K562 (cell line): ENCODE data around the gene EZH1. TPM values are rescaled to one million over a fixed set of nuclear protein-coding genes. Genes with fewer than 3 reads are reported as not detected.

Experiments
- ARID1B ChIP-seq: fragments of 450-650 bp; IDR thresholded peaks from 2 replicates; pipeline ENCODE4 v1.6.1; 2016; ENCODE audit warnings: antibody characterized with exemption, mild to moderate bottlenecking, inconsistent platforms
- EP300 ChIP-seq: IDR thresholded peaks from 2 replicates; pipeline ENCODE4 v1.6.1; 2012; ENCODE audit warnings: low read length, improper control_type of control experiment
- GATAD2A ChIP-seq: fragments of 450-650 bp; IDR thresholded peaks from 2 replicates; pipeline ENCODE4 v1.6.1; 2017
- HDAC2 ChIP-seq: fragments of 450-650 bp; IDR thresholded peaks from 2 replicates; pipeline ENCODE4 v1.6.1; 2016; ENCODE audit warnings: mild to moderate bottlenecking
- JUN ChIP-seq, 2 experiments: sonication (generic) in 1 of 2; formaldehyde crosslinking in 1 of 2; IDR thresholded peaks; 2 replicates each; pipeline versions ENCODE4 v1.6.1 to v1.8.0; 2012 to 2022; ENCODE audit warnings: borderline replicate concordance in 2 of 2, mild to moderate bottlenecking in 2 of 2, improper control_type of control experiment in 1 of 2, low read depth in 1 of 2, low read length in 1 of 2, missing genetic modification reagents in 1 of 2
- JUND ChIP-seq, 2 experiments: IDR thresholded peaks; 2 replicates in 1 of 2; 3 replicates in 1 of 2; pipeline ENCODE4 v1.6.1; 2011; ENCODE audit warnings: borderline replicate concordance in 2 of 2, low read depth in 2 of 2, low read length in 2 of 2, improper control_type of control experiment in 1 of 2, missing biosample characterization in 1 of 2, missing genetic modification characterization in 1 of 2, missing genetic modification reagents in 1 of 2
- KAT7 ChIP-seq: sonication (generic); formaldehyde crosslinking; IDR thresholded peaks from 2 replicates; pipeline ENCODE4 v1.8.0; 2022; ENCODE audit warnings: missing genetic modification reagents, mild to moderate bottlenecking, borderline replicate concordance
- KDM1A ChIP-seq, 2 experiments: fragments of 450-650 bp; IDR thresholded peaks; 2 replicates each; pipeline ENCODE4 v1.6.1; 2016; ENCODE audit warnings: mild to moderate bottlenecking in 2 of 2
- NBN ChIP-seq: fragments of 450-650 bp; IDR thresholded peaks from 2 replicates; pipeline ENCODE4 v1.6.1; 2016; ENCODE audit warnings: low read depth, mild to moderate bottlenecking
- PTTG1 ChIP-seq: fragments of 450-650 bp; IDR thresholded peaks from 2 replicates; pipeline ENCODE4 v1.6.1; 2016; ENCODE audit warnings: low read depth, mild to moderate bottlenecking, missing genetic modification characterization, missing compliant biosample characterization
- SAFB2 ChIP-seq: fragments of 200-400 bp; formaldehyde crosslinking; IDR thresholded peaks from 2 replicates; pipeline ENCODE4 v1.6.1; 2018; ENCODE audit warnings: borderline replicate concordance, low read length, low read depth, moderate library complexity; ENCODE audit not compliant: severe bottlenecking
- SMAD4 ChIP-seq: fragments of 250-450 bp; sonication (Bioruptor Pico); conservative IDR thresholded peaks from 2 replicates; pipeline ENCODE4 v1.8.0; 2021; ENCODE audit warnings: inconsistent platforms, mild to moderate bottlenecking, moderate library complexity
- TRIM24 ChIP-seq, 2 experiments: fragments of 450-650 bp; IDR thresholded peaks; 2 replicates each; pipeline ENCODE4 v1.6.1; 2016
- WHSC1 ChIP-seq: IDR thresholded peaks from one replicate; pipeline ENCODE4 v1.6.1; 2012; ENCODE audit warnings: low read length, control low read depth, inconsistent platforms
- ZBTB2 ChIP-seq: fragments of 450-650 bp; IDR thresholded peaks from 2 replicates; pipeline ENCODE4 v1.6.1; 2016; ENCODE audit warnings: antibody characterized with exemption
- ZBTB49 ChIP-seq: sonication (generic); formaldehyde crosslinking; IDR thresholded peaks from 2 replicates; pipeline ENCODE4 v1.8.0; 2022; ENCODE audit warnings: missing genetic modification reagents, mild to moderate bottlenecking, borderline replicate concordance
- ZNF175 ChIP-seq: fragments of 200-800 bp; sonication (Bioruptor generic); IDR thresholded peaks from 2 replicates; pipeline ENCODE4 v1.6.1; 2016; ENCODE audit warnings: low read depth, mild to moderate bottlenecking, missing genetic modification characterization, missing compliant biosample characterization
- polyA plus RNA-seq, 8 experiments: library from polyadenylated mRNA; depleted of rRNA in 4 of 8; stranded (reverse) in 5 of 8; unstranded in 3 of 8; fragments of >200 nt; fragmentation: Nextera tagmentation in 2 of 8; fragmentation: Illumina TruSeq in 1 of 8; extraction: Ambion mirVana in 2 of 8; extraction: Trizol in 1 of 8; gene quantifications; 2 replicates each; pipeline versions ENCODE4 v1.2.1 to v1.2.3, GENCODE V29; 2011 to 2014; ENCODE audit warnings: inconsistent platforms in 1 of 8, missing spikeins in 1 of 8
- total RNA-seq, 7 experiments: library from RNA; depleted of rRNA in 6 of 7; stranded (reverse); fragments of >200 nt in 6 of 7; fragmentation: Illumina TruSeq in 2 of 7; extraction: Trizol in 2 of 7; gene quantifications; 2 replicates each; pipeline versions ENCODE4 v1.2.1 to v1.2.3, GENCODE V29; 2011 to 2021; ENCODE audit warnings: low replicate concordance in 1 of 7
- TF ChIP-seq, protein P1 (sequence below), 2 experiments: fragments of 450-650 bp in 1 of 2; sonication (generic) in 1 of 2; formaldehyde crosslinking in 1 of 2; IDR thresholded peaks in 1 of 2; conservative IDR thresholded peaks in 1 of 2; 2 replicates each; pipeline versions ENCODE4 v1.6.1 to v1.8.1; 2016 to 2023; ENCODE audit warnings: mild to moderate bottlenecking in 2 of 2, moderate library complexity in 2 of 2, inconsistent platforms in 1 of 2, missing genetic modification reagents in 1 of 2
- TF ChIP-seq, protein P2 (sequence below): IDR thresholded peaks from 2 replicates; pipeline ENCODE4 v1.6.1; 2011; ENCODE audit warnings: borderline replicate concordance, low read depth, mild to moderate bottlenecking, moderate library complexity, low read length; ENCODE audit not compliant: insufficient read depth, poor library complexity, severe bottlenecking

Gene EZH1
- total and polyA plus RNA-seq, 9 of the 15 experiments (the other 6 are each of a cell fraction or from before 2014, with no cell fraction given), result 8.6 to 40.8 (median 22.9) TPM

GRCh38 chr17:42660692-42661345 is 84.0 kb downstream of the EZH1 start (continued):
- TF ChIP-seq ZBTB2 (peak; percentile 34; the same call in 1 of the 2 replicates), ARID1B (peak; percentile 83), SMAD4 (CRISPR knock-in tag) (0 out of 2 replicates have a peak, but pooled peaks have one; percentile 19), KDM1A (IDR thresholded peaks at IDR 0.05) (peak in 1 of 2 experiments; percentile 43; a peak in 1 of 4 replicates), SAFB2 (no peak), TRIM24 (IDR thresholded peaks at IDR 0.05) (peak in 1 of 2 experiments; percentile 49; a peak in 1 of 4 replicates), ZBTB49 (CRISPR knock-in tag) (no peak), PTTG1 (tag) (no peak), NBN (0 out of 2 replicates have a peak, but pooled peaks have one; percentile 36), WHSC1 (no peak), GATAD2A (peak; percentile 37; the same call in 1 of the 2 replicates), JUND (IDR thresholded peaks at IDR 0.05; ENCODE audit: borderline replicate concordance, low read depth, low read length) (peak; percentile 96), JUND (tag; IDR thresholded peaks at IDR 0.05; ENCODE audit: borderline replicate concordance, low read depth, low read length) (peak; percentile 94; the same call in 2 of the 3 replicates), EP300 (peak; percentile 43), KAT7 (CRISPR knock-in tag) (no peak), HDAC2 (peak; percentile 75), ZNF175 (CRISPR knock-in tag) (peak; percentile 60; the same call in 1 of the 2 replicates), JUN (IDR thresholded peaks at IDR 0.05; ENCODE audit: borderline replicate concordance, low read depth, low read length) (peak; percentile 92), JUN (CRISPR knock-in tag; IDR thresholded peaks at IDR 0.05; ENCODE audit: borderline replicate concordance) (no peak)
- TF ChIP-seq, protein P1, sequence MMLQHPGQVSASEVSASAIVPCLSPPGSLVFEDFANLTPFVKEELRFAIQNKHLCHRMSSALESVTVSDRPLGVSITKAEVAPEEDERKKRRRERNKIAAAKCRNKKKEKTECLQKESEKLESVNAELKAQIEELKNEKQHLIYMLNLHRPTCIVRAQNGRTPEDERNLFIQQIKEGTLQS (IDR thresholded peaks at IDR 0.05), result peak; percentile 93
- TF ChIP-seq, protein P1 (CRISPR knock-in tag; conservative IDR thresholded peaks at IDR 0.05), result no peak
- TF ChIP-seq, protein P2, sequence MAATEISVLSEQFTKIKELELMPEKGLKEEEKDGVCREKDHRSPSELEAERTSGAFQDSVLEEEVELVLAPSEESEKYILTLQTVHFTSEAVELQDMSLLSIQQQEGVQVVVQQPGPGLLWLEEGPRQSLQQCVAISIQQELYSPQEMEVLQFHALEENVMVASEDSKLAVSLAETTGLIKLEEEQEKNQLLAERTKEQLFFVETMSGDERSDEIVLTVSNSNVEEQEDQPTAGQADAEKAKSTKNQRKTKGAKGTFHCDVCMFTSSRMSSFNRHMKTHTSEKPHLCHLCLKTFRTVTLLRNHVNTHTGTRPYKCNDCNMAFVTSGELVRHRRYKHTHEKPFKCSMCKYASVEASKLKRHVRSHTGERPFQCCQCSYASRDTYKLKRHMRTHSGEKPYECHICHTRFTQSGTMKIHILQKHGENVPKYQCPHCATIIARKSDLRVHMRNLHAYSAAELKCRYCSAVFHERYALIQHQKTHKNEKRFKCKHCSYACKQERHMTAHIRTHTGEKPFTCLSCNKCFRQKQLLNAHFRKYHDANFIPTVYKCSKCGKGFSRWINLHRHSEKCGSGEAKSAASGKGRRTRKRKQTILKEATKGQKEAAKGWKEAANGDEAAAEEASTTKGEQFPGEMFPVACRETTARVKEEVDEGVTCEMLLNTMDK, result no peak
